HG03457 (cell line): ENCODE data around the gene TGDS.
"Not testable (repeated sequence)": the region's sequence is repeated elsewhere in the genome, so short reads cannot be mapped to it uniquely, and the experiment has no call there.

Experiments
- ATAC-seq: cut with Tn5 transposase; IDR thresholded peaks from one replicate; pipeline ENCODE4 v1.9.1; 2021; ENCODE audit warnings: moderate number of reproducible peaks; ENCODE audit not compliant: unreplicated experiment

The TGDS gene

DNA sequence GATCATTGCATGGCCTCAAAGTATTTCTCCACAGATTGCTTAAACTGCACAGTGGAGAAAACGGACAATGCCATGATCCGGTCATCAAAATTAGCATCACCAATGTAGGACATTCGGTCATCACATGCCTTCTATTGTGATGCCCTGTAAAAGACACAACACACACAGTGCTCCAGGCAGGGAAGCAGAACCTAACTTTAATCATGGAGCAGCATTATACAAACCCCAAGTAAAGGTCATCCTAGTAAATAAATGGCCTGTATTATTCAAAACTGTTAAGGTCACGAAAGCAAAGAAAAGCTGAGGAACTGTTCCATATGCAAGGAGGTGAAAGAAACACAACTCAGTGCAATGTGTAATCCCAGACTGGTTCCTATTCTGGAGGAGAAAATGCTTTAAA lies 42.2 kb downstream of the TGDS start:
- ATAC-seq = no peak

DNA sequence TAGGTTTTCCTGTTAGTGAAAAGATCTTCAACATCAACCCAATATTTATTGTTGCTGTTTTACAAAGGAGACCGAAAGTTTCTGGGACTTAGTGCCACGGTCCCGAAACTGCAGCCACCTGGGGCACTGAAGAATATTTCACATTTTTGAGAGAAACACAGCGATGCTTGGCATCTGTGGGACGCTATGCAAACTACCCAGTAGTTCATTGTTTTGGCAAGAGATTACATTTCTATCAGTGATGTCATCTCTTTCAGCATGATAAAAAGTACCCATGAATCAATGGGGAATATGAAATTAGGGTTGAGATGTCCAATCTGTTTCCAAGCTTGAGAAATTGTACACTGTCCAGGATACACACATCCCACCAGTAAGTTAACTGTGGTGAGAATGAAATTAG lies 43.9 kb downstream of the TGDS start:
- ATAC-seq = no peak

GRCh38 chr13:94550062-94550738 lies 45.8 kb downstream of the TGDS start:
- ATAC-seq = peak; percentile 2

DNA sequence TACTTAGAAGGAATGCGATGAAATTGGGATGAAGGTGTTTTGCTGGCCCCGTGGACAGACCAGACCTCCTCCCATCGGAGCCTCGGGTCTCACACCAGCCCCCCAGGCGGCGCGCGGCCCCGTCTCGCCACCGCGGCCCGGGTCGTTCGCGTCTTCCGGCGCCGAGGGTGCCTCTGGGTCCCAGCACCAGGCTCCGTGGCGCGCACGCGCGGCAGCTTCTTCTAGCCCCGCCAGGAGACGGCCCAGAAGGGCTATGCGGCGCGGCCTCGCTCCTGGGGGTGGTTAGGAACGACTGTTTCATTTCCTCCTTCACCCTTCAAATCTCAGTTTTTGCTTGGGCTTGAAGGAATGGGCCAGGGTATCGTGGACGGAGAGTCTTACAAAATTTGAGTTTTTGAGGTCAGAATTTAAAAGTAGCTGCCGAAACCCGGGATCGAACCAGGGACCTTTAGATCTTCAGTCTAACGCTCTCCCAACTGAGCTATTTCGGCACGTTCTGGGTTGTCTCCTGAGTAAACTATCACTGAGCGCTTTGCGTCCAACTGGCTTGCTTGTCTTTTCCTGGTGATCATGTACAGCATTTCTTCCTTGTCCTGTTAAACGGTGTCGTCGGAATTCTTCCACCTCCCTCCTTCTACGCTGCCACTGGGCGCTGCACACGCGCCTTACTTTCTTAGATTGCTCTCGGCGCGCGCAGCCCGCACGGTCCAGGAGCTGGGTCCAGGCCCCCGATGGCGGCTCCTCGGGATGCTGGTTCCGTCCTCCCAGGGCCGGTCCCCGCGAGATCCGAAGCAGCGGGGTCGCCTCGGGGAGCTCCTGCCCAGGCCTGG lies 46.5 kb downstream of the TGDS start:
- peak; percentile 94 for ATAC-seq

GRCh38 chr13:94548821-94549231 lies 47.1 kb downstream of the TGDS start:
- peak; percentile 44 for ATAC-seq

DNA sequence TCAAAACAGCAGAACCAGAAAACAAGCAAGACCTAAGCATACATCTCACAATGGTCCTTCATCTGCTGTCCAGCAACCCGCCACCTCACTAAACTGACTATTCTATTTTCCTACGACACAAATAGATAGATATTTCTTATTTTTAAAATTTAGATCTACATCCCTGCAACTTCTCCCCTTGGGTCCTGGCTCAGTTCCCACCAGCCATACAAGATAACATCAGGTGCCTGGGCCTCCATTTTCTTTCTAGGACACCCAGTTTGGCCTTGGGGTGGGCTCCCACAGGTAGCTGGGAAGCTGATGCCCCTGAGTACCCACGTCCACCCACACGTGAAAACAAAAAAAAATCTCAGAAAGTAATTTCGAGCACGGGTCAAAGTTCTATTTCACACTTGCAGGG lies 47.6 kb downstream of the TGDS start:
- no peak for ATAC-seq

- ATAC-seq = no peak
These were observed 49.7 kb downstream of the TGDS start for GRCh38 chr13:94546061-94546839.

DNA sequence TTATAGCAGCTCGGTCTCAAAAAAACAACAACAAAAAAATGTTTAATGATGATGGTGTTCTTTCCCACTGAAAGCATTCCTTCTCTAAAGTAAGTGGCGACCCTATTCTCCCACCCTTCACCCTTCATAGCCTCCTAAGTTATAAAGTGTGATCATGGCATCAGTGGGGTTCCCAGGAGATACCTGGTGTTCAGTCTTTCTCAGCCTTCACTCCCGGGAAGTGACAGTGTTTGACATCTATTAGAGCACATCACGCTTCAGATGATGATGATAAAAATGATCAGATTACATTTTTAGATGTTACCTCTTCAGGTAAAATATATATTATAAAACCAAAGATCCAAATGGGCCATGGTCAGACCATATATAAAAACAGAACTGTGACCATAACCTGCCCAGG lies 51.0 kb downstream of the TGDS start:
- ATAC-seq = no peak

DNA sequence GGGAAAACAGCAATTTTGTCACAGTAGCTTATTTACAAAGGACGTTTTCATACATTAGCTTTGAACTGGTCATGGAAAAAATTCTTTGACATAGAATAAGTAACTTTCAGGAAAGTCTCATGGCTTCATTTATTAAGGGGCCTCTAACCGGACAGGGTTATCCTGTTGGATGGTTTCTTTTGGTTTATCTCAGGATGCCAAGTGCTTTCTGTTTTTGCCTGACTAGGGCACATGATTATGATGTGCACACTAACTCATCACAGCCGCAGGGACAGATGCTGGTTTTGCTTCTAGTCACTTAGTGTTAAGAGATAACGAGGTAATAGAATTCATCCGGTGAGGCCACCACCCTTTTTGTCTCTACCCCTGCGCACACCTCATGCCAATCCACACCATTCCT lies 53.0 kb downstream of the TGDS start:
- no peak for ATAC-seq

DNA sequence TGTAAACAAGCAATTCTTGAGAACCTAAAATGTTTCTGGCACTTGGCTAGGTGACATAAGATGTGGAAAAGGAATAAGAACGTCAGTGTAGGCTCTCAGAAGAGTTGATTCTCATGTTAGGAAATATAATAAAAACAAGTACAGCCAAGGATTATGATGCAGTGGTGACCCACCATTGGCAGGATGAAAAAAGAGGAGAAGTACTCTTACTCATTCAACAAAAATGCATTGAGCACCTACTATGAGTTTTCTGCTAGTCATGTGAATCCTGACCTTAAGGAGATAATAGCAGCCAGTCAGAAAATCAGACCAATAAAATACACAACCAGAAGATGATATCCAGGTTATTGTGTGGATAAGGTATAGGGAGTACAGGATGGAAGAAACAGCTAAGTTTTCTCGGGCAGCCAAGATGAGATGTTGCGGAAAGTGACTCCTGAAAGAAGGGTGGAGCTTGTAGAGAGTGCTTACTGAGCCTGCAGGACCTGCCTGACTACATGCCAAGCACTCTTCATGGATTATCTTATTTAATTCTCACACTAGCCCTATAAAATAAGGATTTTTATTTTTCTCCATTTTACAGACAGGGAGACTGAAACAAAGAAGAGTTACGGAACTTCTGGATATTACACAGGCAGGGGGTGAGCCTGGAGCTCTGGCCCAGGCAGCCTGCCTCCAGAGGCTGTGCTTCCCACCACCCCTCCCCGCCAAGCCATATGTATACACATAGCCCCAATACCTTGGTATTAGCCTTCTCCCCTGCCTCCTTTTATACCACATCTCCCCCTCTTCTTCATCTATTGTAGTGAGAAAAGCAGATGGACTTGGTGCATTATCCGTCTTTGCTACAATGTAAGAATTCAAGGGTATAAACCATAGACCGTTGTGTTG lies 58.0 kb downstream of the TGDS start:
- ATAC-seq = no peak

DNA sequence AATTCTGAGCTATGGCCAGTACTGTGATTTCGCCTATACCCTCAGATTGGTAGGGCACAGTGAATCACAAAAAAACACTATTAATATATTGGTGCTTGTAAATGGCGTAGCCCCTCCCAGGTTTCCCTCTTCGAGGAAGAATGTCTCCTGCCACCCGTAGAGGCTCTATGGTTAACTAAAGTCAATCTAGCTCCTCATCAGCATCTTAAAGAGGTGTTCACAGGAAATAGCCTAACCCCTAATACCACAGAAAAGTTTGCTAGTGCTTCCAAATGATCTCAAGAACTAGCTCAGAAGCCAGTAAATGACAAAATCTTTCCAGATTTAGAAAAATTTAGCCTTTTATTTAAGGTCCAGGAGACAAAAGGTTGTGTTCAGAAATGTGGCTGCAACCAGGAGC lies 60.2 kb downstream of the TGDS start:
- no peak for ATAC-seq

DNA sequence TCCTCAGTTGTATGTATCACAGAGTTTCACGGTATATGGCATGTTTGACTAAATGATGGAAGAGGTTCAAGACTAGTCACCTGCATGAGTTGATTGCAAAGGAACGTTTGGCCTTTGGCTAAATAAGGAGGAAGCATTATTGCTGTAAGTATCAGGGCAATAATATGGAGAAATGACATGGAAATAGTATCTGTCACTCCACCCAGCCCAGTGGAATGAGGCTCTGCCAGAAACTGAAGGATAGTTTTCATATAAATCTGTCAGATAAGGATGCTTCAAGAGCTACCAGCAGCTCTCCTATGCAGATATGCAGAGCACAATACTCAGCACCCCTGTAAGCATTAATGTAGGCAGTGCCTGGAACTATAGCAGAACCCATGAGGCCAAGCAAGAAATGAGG lies 60.7 kb downstream of the TGDS start:
- ATAC-seq = no peak

GRCh38 chr13:94534166-94534565 lies 61.8 kb downstream of the TGDS start:
- ATAC-seq = no peak

DNA sequence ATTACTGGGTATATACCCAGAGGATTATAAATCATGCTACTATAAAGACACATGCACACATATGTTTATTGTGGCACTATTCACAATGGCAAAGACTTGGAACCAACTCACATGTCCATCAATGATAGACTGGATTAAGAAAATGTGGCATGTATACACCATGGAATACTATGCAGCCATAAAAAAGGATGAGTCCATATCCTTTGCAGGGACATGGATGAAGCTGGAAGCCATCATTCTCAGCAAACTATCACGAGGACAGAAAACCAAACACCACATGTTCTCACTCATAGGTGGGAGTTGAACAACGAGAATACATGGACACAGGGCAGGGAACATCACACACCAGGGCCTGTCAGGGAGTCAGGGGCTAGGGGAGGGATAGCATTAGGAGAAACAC lies 63.7 kb downstream of the TGDS start:
- ATAC-seq = not testable (repeated sequence)

DNA sequence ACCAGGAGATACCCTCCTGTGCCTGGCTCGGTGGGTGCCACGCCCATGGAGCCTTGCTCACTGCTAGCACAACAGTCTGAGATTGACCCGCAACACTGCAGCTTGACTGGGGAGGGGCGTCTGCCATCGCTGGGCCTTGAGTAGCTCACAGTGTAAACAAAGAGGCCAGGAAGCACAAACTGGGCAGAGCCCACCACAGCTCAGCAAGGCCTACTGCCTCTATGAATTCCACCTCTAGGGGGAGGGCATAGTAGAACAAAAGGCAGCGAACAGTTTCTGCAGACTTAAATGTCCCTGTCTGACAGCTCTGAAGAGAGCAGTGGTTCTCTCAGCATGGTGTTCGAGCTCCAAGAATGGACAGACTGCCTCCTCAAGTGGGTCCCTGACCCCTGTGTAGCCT lies 69.0 kb downstream of the TGDS start:
- not testable (repeated sequence) for ATAC-seq

GRCh38 chr13:94525781-94526180 lies 70.2 kb downstream of the TGDS start:
- ATAC-seq = no peak

DNA sequence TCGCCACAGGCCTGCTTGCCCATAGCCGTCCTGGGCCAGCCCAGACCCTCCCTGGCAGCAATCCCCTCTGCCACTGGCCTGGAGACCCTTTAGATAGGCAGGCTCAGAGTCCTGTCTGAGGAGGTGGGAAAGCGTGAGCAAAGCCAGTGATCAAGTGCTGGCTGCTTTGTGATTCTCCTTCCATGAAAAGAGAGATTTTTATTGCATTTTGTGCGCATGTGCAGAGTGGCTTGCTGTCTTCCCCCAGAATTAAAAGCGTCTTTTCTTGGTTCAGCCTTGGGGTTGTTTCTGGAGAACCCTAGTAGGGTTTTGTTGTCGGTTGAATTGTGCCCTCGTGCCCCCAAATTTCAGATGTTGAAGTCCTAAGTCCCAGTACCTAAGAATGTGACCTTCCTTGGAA lies 71.5 kb downstream of the TGDS start:
- ATAC-seq = no peak
